H1 (cell line): Measurements from ENCODE around the gene TSPEAR. TPM values are rescaled to one million over a fixed set of nuclear protein-coding genes. Genes with fewer than 3 reads are reported as not detected.

Experiments used
- CTCF ChIA-PET: fragments of 300-600 bp; sonication (Branson Sonifier 250); formaldehyde crosslinking; loops from one replicate; lab custom pipeline; 2021; ENCODE audit not compliant: partially characterized antibody; lab: Charles Lee
- POLR2A ChIA-PET: fragments of 300-600 bp; sonication (Branson Sonifier 250); formaldehyde crosslinking; loops from one replicate; lab custom pipeline; 2021; ENCODE audit warnings: inconsistent platforms; ENCODE audit not compliant: partially characterized antibody; lab: Charles Lee
- DNase-seq, 2 experiments: peaks; one replicate each; pipeline versions ENCODE4 v3.0.0 to v3.0.0-alpha.2; 2010 to 2022; ENCODE audit warnings: low spot score in 2 of 2, low read depth in 1 of 2, mixed read lengths in 1 of 2
- FAIRE-seq: peaks from 2 replicates; lab custom pipeline; 2011; peaks lifted over from hg19 to GRCh38; lab: Jason Lieb, UNC
- H2AFZ ChIP-seq: 2 replicates; pipeline ENCODE4 v1.8.1; 2012; ENCODE audit warnings: low read length, inconsistent platforms
- H2AK5ac ChIP-seq: 2 replicates; pipeline ENCODE4 v1.6.1; 2013; ENCODE audit warnings: low read depth, low read length
- H2BK120ac ChIP-seq: replicated peaks from 2 replicates; pipeline ENCODE3; 2013; ENCODE audit warnings: low read depth, low read length, inconsistent platforms
- H2BK12ac ChIP-seq: 2 replicates; pipeline ENCODE4 v1.6.1; 2013; ENCODE audit warnings: low read depth, low read length
- H2BK15ac ChIP-seq: 2 replicates; pipeline ENCODE4 v1.6.1; 2013; ENCODE audit warnings: low read length
- H2BK20ac ChIP-seq: 2 replicates; pipeline ENCODE4 v1.6.1; 2013; ENCODE audit warnings: low read length
- H2BK5ac ChIP-seq: 2 replicates; pipeline ENCODE4 v1.6.1; 2013; ENCODE audit warnings: low read depth, low read length
- H3K14ac ChIP-seq: 2 replicates; pipeline ENCODE4 v1.6.1; 2013; ENCODE audit warnings: inconsistent platforms; ENCODE audit not compliant: insufficient read length
- H3K18ac ChIP-seq: 2 replicates; pipeline ENCODE4 v1.6.1; 2013; ENCODE audit warnings: low read length; ENCODE audit errors: extremely low read depth
- H3K23ac ChIP-seq: 2 replicates; pipeline ENCODE4 v1.6.1; 2013; ENCODE audit warnings: inconsistent platforms; ENCODE audit not compliant: insufficient read length
- H3K23me2 ChIP-seq: 2 replicates; pipeline ENCODE4 v1.6.1; 2013; ENCODE audit warnings: low read depth, low read length
- H3K27ac ChIP-seq: 2 replicates; pipeline ENCODE4 v1.6.1; 2011; ENCODE audit warnings: low read depth, low read length, inconsistent platforms
- H3K27me3 ChIP-seq, 4 experiments: replicated peaks in 1 of 4; 1 replicate in 1 of 4; 2 replicates in 3 of 4; pipeline versions ENCODE4 v1.6.1 to v1.8.1; 2011 to 2013; ENCODE audit warnings: low read length in 3 of 4, mild to moderate bottlenecking in 3 of 4, inconsistent platforms in 2 of 4, mixed read lengths in 2 of 4, moderate library complexity in 1 of 4; ENCODE audit not compliant: control insufficient read depth in 3 of 4, insufficient read depth in 3 of 4; ENCODE audit errors: extremely low read depth in 1 of 4
- H3K36me3 ChIP-seq, 4 experiments: 2 replicates each; pipeline versions ENCODE4 v1.6.1 to v1.8.1; 2011 to 2013; ENCODE audit warnings: mild to moderate bottlenecking in 4 of 4, low read length in 3 of 4, moderate library complexity in 2 of 4, control low read depth in 1 of 4, inconsistent platforms in 1 of 4; ENCODE audit not compliant: insufficient read depth in 4 of 4, control insufficient read depth in 2 of 4
- H3K4ac ChIP-seq: replicated peaks from 2 replicates; pipeline ENCODE3; 2013; ENCODE audit warnings: low read length, low read depth, mixed read lengths, inconsistent platforms; ENCODE audit not compliant: insufficient read length
- H3K4me1 ChIP-seq, 4 experiments: replicated peaks in 1 of 4; 1 replicate in 1 of 4; 2 replicates in 3 of 4; pipeline versions ENCODE4 v1.6.1 to v1.8.1; 2011 to 2013; ENCODE audit warnings: low read length in 3 of 4, inconsistent platforms in 2 of 4, mixed read lengths in 1 of 4; ENCODE audit not compliant: insufficient read depth in 4 of 4, control insufficient read depth in 3 of 4
- H3K4me2 ChIP-seq, 2 experiments: 2 replicates each; pipeline versions ENCODE4 v1.6.1 to v1.8.1; 2011 to 2013; ENCODE audit warnings: low read depth in 2 of 2, low read length in 2 of 2, control low read depth in 1 of 2, inconsistent platforms in 1 of 2, mild to moderate bottlenecking in 1 of 2; ENCODE audit not compliant: insufficient read depth in 1 of 2
- H3K4me3 ChIP-seq, 4 experiments: fragments of 200-600, 300-600 bp in 1 of 4; sonication (generic), shearing (Covaris generic), sonication (Bioruptor Twin) in 1 of 4; 2 replicates each; pipeline versions ENCODE4 v1.5.1 to v1.8.1; 2011 to 2016; ENCODE audit warnings: low read length in 4 of 4, low read depth in 3 of 4, control low read depth in 2 of 4, inconsistent platforms in 2 of 4, mild to moderate bottlenecking in 2 of 4, mixed read lengths in 1 of 4, moderate library complexity in 1 of 4; ENCODE audit not compliant: insufficient read depth in 2 of 4; ENCODE audit errors: extremely low read depth in 1 of 4
- H3K56ac ChIP-seq: replicated peaks from 2 replicates; pipeline ENCODE3; 2013; ENCODE audit warnings: low read depth, mild to moderate bottlenecking, mixed read lengths, low read length, inconsistent platforms; ENCODE audit not compliant: insufficient read length
- H3K79me1 ChIP-seq: 2 replicates; pipeline ENCODE4 v1.6.1; 2013; ENCODE audit warnings: low read depth, low read length, control low read depth
- H3K79me2 ChIP-seq, 2 experiments: 2 replicates each; pipeline versions ENCODE4 v1.6.1 to v1.8.1; 2012 to 2013; ENCODE audit warnings: low read length in 2 of 2, mild to moderate bottlenecking in 2 of 2, inconsistent platforms in 1 of 2; ENCODE audit not compliant: insufficient read depth in 2 of 2, control insufficient read depth in 1 of 2
- H3K9ac ChIP-seq, 4 experiments: replicated peaks in 1 of 4; 1 replicate in 1 of 4; 2 replicates in 3 of 4; pipeline versions ENCODE4 v1.6.1 to v1.8.1; 2011 to 2013; ENCODE audit warnings: low read depth in 3 of 4, low read length in 3 of 4, control low read depth in 2 of 4, mild to moderate bottlenecking in 2 of 4, moderate library complexity in 2 of 4, inconsistent platforms in 1 of 4; ENCODE audit errors: extremely low read depth in 1 of 4
- H3K9me3 ChIP-seq, 2 experiments: 2 replicates each; pipeline versions ENCODE4 v1.6.1 to v1.8.1; 2012 to 2013; ENCODE audit warnings: mild to moderate bottlenecking in 2 of 2, moderate library complexity in 2 of 2, control low read depth in 1 of 2, inconsistent platforms in 1 of 2, low read depth in 1 of 2, low read length in 1 of 2, mixed read lengths in 1 of 2; ENCODE audit not compliant: insufficient read depth in 2 of 2
- H4K20me1 ChIP-seq, 2 experiments: replicated peaks in 1 of 2; 2 replicates each; pipeline versions ENCODE3 to v1.8.1; 2011 to 2013; ENCODE audit warnings: inconsistent platforms in 2 of 2, low read length in 2 of 2, mild to moderate bottlenecking in 1 of 2; ENCODE audit not compliant: insufficient read depth in 2 of 2, control insufficient read depth in 1 of 2
- H4K5ac ChIP-seq: 2 replicates; pipeline ENCODE4 v1.6.1; 2013; ENCODE audit warnings: low read length, low read depth, mixed read lengths, inconsistent platforms; ENCODE audit not compliant: insufficient read length
- H4K8ac ChIP-seq: 2 replicates; pipeline ENCODE4 v1.8.0; 2013; ENCODE audit warnings: mild to moderate bottlenecking, moderate library complexity, low read length, inconsistent platforms; ENCODE audit not compliant: insufficient read depth; ENCODE audit errors: extremely low read depth
- H4K91ac ChIP-seq: replicated peaks from 2 replicates; pipeline ENCODE3; 2013; ENCODE audit warnings: low read length, mixed read lengths, inconsistent platforms; ENCODE audit not compliant: insufficient read length
- POU5F1 ChIP-seq: IDR thresholded peaks from 2 replicates; pipeline ENCODE4 v1.6.1; 2011; ENCODE audit warnings: low read depth, mild to moderate bottlenecking, low read length, moderate library complexity
- SP1 ChIP-seq: IDR thresholded peaks from 2 replicates; pipeline ENCODE4 v1.6.1; 2011; ENCODE audit warnings: low read depth, low read length
- WGBS, 2 experiments: shearing (Covaris generic) in 1 of 2; methylation state at CpG; one replicate each; pipeline versions ENCODE4 v1.1.6 to v1.1.7; 2013 to 2015; ENCODE audit warnings: low lambda C conversion rate in 2 of 2, mixed read lengths in 2 of 2, inconsistent platforms in 1 of 2, low coverage in 1 of 2, missing lambda C conversion rate in 1 of 2; ENCODE audit not compliant: insufficient replicate concordance in 2 of 2, insufficient coverage in 1 of 2, insufficient read length in 1 of 2; ENCODE audit errors: extremely low coverage in 1 of 2, missing lambda C conversion rate in 1 of 2; 5-methylcytosine and 5-hydroxymethylcytosine counted together
- polyA plus RNA-seq, 7 experiments: library from polyadenylated mRNA; depleted of rRNA in 3 of 7; stranded (reverse) in 5 of 7; unstranded in 2 of 7; fragments of >200 nt in 5 of 7; fragments of 200-250 nt in 2 of 7; gene quantifications; 1 replicate in 5 of 7; 2 replicates in 1 of 7; 4 replicates in 1 of 7; pipeline versions ENCODE4 v1.2.1 to v1.2.3, GENCODE V29; 2011 to 2013; ENCODE audit warnings: missing spikeins in 2 of 7, mixed read lengths in 2 of 7
- total RNA-seq: library from RNA; stranded (reverse); fragmentation: NEBNext Ultra II Directional; extraction: Animal tissue kit (Norgen Biotek cat#: 25700); gene quantifications from 2 replicates; pipeline ENCODE4 v1.2.1, GENCODE V29; 2021

The TSPEAR gene
- total and polyA plus RNA-seq, 2 of the 8 experiments (the other 6 are each of a cell fraction or from before 2014, with no cell fraction given) = 0.58 to 0.89 TPM

DNA sequence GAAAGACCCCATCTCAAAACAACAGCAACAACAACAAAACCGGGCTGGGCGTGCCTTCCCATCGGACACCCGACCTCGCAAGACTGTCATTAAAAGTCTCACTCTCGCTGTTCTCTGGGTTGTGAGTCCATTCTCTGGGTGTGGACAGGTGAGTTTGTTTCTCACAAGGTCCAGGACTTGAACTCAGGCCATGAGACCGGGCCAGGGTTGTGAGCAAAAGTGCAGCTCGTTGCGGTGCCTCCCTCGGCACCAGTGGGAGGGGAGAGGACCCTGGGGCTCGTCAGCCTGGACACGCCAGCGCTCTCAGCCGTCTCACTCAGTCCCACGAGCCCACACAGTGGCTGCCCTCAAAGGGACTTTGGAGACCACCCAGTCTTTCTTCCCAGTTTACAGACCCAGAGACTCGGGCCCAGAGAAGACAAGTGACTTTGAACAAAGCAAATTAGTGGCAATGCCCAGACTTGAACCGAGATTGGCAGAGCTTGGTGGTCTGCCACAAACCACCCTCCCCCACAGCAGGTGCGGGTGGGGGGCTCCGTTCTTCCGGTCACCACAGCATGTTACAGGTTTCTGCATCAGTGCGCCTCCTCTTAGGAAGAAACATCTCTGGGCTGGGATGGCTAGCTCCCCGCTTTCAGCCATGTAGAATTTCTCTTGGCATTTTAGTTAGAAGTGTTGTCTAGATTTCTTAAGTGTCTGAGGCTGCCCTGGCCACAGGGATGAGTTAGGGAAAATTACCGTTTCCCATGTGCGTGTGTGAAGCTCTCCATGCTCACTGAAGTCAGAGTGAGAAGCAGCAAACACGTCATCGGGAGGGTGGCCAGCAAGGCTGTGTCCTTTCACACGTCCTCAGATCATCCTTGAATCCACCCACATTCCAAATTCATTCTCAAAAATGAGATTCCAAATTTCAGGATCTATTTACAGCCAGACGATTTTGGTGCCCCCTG is 227.8 kb downstream of the TSPEAR start:
- 87% methylated on average over 26 of the region's 28 CpGs; no CpG with 5 or more reads in 1 of the 2 experiments for WGBS, 2 experiments
- no peak overlapping the region for H2AFZ ChIP-seq
- no peak overlapping the region for H3K4me3 ChIP-seq
- FAIRE-seq = no peak
- peaks cover 0 to 6% of the 10 kb centered on the region in 2 experiments; a peak in 2 of 4 replicates for H3K9me3 ChIP-seq
- H3K9ac ChIP-seq = no peak overlapping the region; a peak in 1 of 7 replicates
- CTCF ChIA-PET = interaction anchor here (0.6 to 1.7 kb wide), 14 partner anchors 9 to 665 kb away, joined by 3 to 7 read pairs (median 3); no protein-coding TSS in a partner anchor
- peaks cover 3 to 13% of the 10 kb centered on the region in 2 experiments; a peak in 3 of 4 replicates for H3K79me2 ChIP-seq
- POLR2A ChIA-PET = interaction anchor here (0.9 to 1.4 kb wide), 2 partner anchors 26 to 143 kb away, joined by 3 to 4 read pairs; no protein-coding TSS in a partner anchor
- no peak overlapping the region for H4K5ac ChIP-seq
- DNase-seq = no peak
- peak overlapping the region; percentile 99 for H2BK15ac ChIP-seq
- H3K23ac ChIP-seq = no peak overlapping the region
- peak overlapping the region; percentile 96 for H2AK5ac ChIP-seq
- peak overlapping the region; percentile 9; the same call in 1 of the 2 replicates for H4K8ac ChIP-seq
- no peaks in the 10 kb centered on the region; the same call in 1 of the 2 replicates for H3K23me2 ChIP-seq
- peak overlapping the region; percentile 27 for H3K4ac ChIP-seq
- H2BK120ac ChIP-seq = no peak overlapping the region
- H3K79me1 ChIP-seq = no peaks in the 10 kb centered on the region
- peak overlapping the region; percentile 94; the same call in 1 of the 2 replicates for H2BK20ac ChIP-seq
- H3K14ac ChIP-seq = no peak overlapping the region
- H3K27ac ChIP-seq = no peak overlapping the region
- no peaks in the 10 kb centered on the region; a peak in 1 of 7 replicates for H3K27me3 ChIP-seq
- H3K4me2 ChIP-seq = no peak overlapping the region; a peak in 1 of 4 replicates
- H3K56ac ChIP-seq = no peak overlapping the region
- H3K4me1 ChIP-seq = peaks cover 0 to 3% (median 1%) of the 10 kb centered on the region in 4 experiments; a peak in 3 of 7 replicates
- H3K18ac ChIP-seq = no peak overlapping the region; the same call in 1 of the 2 replicates
- TF ChIP-seq POU5F1 = no peak
- no peak for TF ChIP-seq SP1
- H4K91ac ChIP-seq = peak overlapping the region; percentile 79
- H3K36me3 ChIP-seq = no peaks in the 10 kb centered on the region
- H2BK12ac ChIP-seq = peak overlapping the region; percentile 90; the same call in 1 of the 2 replicates
- no peaks in the 10 kb centered on the region for H4K20me1 ChIP-seq
- H2BK5ac ChIP-seq = peak overlapping the region; percentile 91
